IPS DF 4.7 (cell line): ENCODE data around the gene PTGIR.

Source experiments
- DNase-seq: peaks from one replicate; pipeline ENCODE4 v3.0.0-alpha.2; 2013; ENCODE audit warnings: low spot score; ENCODE audit errors: extremely low read depth

PTGIR gene

GRCh38 chr19:46601318-46602224, 23.3 kb downstream of the PTGIR start, which contains the start of gene CALM3:
CALM3 (plus strand) TSS chr19:46601330; CDS start chr19:46601435, 105 bp downstream.
- DNase-seq = no peak

GRCh38 chr19:46600384-46601317, 24.2 kb downstream of the PTGIR start:
- peak; percentile 85 for DNase-seq

GRCh38 chr19:46599716-46600373, 25.0 kb downstream of the PTGIR start:
- no peak for DNase-seq

GRCh38 chr19:46598372-46598917, 26.4 kb downstream of the PTGIR start:
- no peak for DNase-seq

- no peak for DNase-seq
These were observed 28.9 kb downstream of the PTGIR start for GRCh38 chr19:46596008-46596407.

- no peak for DNase-seq
These were observed 33.0 kb downstream of the PTGIR start for GRCh38 chr19:46591870-46592269.

GRCh38 chr19:46591254-46591653, 33.6 kb downstream of the PTGIR start:
- DNase-seq = no peak

GRCh38 chr19:46587861-46588260, 37.0 kb downstream of the PTGIR start:
- no peak for DNase-seq

GRCh38 chr19:46586294-46586693, 38.6 kb downstream of the PTGIR start:
- DNase-seq = no peak

- DNase-seq = no peak
These were observed 39.4 kb downstream of the PTGIR start for GRCh38 chr19:46585539-46585938.

- no peak for DNase-seq
These were observed 44.6 kb downstream of the PTGIR start for GRCh38 chr19:46580247-46580646.

GRCh38 chr19:46579361-46579879, 45.5 kb downstream of the PTGIR start:
- DNase-seq = no peak

GRCh38 chr19:46578450-46578849, 46.4 kb downstream of the PTGIR start:
- DNase-seq = no peak

GRCh38 chr19:46574533-46574932, 50.4 kb downstream of the PTGIR start:
- no peak for DNase-seq

GRCh38 chr19:46573679-46574498, 51.0 kb downstream of the PTGIR start:
- no peak for DNase-seq

GRCh38 chr19:46571495-46571894, 53.4 kb downstream of the PTGIR start:
- peak; percentile 64 for DNase-seq
